ENCODE results near the gene CDH15.

CDH15 gene

GRCh38 chr16:89140981-89141883 is 30.3 kb upstream of the CDH15 start:
- no peak for DNase-seq

DNA sequence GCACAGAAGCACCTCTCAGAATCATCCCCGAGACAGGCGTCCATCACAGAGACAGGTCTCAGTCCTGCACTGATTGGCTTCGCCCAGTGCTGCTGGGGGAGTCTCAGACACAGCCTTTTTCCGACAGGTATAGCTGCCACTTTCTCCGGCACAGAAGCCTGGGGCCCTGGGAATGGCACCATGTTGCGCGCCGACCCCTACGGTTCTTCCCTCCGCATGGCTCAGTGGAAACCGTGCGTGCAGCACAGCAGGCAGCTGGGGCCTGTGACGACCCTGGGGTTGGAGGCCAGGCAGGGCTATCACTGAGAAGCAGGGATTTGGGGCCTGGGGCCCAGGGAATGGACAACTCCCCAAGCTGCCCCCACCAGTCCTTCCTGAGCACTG is 29.7 kb upstream of the CDH15 start:
- DNase-seq: no peak

- no peak for DNase-seq
Measured at GRCh38 chr16:89142474-89143195, 28.9 kb upstream of the CDH15 start.

DNA sequence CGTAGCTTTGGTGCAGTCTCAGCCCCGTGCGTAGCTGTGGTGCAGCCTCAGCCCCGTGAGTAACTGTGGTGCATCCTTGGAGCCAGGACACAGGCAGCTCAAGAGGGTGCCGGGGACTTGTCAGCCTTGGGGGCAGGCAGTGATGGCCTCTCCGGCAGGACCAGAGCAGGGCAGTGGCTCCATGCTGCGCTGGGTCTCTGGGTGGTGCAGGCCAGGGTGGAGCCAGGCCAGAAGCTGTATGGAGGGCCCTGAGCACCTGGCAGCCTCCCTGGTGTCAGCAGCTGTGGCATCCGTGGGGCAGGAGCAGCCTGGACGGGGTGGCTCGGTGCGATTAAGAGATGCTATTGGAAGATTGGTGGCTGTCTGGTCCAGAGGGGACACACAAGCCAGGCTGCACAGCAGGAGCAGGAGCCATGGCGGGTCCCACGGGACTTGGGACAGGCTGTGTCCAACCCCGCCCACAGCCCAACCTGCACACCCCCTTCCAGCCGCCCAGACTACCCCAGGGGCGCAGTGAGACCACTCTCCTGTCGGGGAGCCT is 28.3 kb upstream of the CDH15 start:
- no peak for DNase-seq

DNA sequence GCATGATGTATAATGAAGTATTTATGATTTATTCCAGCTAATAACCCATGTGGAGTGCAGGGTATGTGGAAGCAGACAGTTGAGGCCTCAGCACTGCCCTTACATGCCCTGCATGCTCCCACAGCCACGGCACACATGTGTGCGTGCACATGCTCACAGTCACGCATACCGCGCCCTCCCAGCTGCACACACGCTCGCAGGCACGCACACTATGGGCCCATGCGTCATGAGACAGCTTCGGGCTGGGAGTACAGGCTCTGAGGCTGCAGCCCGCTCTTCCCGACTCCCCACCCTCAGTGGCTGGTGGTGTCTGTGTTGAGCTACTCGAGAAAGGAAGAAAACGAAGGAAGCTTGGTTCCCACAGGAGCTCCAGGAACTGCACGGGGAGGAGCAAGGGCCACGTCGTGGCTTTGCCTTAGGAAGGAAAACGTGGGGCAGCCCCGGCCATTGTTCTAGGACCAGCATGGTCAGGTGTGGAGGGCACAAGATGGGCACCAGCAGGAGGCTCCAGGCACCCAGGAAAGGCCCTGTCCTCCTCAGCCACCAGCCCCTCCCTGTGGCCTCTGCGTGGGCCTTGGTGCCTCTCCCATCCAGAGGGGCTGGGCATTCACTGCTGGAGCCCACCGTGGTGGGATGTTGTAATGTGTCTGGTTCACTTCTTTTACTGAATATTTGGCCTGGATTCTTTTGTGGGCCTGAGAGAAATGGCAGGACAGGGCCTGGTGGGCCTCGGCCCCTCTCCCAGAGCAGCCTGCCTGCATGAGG is 27.5 kb upstream of the CDH15 start:
- DNase-seq: no peak

GRCh38 chr16:89144681-89145080 is 26.9 kb upstream of the CDH15 start:
- no peak for DNase-seq

DNA sequence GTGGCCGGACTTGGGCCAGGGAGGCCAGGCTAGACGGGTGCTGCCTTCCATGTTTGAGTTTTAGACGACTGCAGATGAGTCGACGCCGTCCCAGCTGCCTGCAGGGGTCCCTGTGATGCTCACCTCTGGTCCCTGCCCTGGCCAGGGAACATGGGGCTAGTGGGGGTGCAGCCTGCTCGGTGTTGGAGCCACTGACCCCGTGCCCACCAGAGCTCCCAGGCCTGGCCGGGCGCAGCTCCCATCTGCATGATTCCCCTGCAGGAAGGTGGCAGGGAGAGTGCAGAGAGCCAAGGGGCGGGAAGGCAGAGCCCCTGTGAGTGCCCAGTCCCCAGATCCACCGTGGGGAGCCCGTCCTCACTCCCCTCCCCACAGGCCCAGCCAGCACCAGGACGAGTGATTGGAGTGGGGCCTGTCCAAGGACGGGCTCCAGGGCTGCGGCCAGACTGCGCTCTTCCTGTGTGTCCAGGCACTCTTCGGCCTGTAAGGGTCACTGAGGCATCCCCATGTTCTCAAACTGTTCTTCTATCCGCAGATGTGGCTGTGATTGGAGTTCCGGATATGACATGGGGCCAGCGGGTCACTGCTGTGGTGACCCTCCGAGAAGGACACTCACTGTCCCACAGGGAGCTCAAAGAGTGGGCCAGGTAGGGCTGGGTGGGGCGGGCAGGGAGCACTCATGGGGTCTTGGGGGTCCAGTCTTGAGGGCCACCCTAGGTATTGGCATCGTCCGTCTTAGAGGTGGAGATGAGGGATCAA is 26.0 kb upstream of the CDH15 start:
- no peak for DNase-seq

- no peak for DNase-seq
Measured at GRCh38 chr16:89146211-89147005, 25.1 kb upstream of the CDH15 start.

DNA sequence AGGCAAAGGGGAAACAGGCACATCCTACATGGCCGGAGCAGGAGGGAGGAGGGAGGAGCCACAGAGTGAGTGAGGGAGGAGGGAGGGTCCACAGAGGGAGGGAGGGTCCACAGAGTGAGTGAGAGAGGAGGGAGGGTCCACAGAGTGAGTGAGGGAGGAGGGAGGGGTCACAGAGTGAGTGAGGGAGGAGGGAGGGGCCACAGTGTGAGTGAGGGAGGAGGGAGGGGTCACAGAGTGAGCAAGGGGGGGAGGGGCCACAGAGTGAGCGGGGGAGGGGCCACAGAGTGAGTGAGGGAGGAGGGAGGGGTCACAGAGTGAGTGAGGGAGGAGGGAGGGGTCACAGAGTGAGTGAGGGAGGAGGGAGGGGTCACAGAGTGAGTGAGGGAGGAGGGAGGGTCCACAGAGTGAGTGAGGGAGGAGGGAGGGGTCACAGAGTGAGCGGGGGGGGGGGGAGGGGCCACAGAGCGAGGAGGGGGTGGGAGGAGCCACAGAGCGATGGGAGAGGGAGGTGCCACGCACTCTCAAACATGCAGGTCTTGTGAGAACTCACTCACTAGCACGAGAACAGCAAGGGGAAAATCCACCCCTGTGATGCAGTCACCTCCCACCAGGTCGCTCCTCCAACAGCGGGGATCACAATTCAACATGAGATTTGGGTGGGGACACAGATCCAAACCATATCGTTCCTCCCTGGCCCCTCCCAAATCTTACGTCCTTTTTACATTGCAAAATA is 24.3 kb upstream of the CDH15 start:
- no peak for DNase-seq

- DNase-seq: no peak
Measured at GRCh38 chr16:89149386-89149785, 22.2 kb upstream of the CDH15 start.

DNA sequence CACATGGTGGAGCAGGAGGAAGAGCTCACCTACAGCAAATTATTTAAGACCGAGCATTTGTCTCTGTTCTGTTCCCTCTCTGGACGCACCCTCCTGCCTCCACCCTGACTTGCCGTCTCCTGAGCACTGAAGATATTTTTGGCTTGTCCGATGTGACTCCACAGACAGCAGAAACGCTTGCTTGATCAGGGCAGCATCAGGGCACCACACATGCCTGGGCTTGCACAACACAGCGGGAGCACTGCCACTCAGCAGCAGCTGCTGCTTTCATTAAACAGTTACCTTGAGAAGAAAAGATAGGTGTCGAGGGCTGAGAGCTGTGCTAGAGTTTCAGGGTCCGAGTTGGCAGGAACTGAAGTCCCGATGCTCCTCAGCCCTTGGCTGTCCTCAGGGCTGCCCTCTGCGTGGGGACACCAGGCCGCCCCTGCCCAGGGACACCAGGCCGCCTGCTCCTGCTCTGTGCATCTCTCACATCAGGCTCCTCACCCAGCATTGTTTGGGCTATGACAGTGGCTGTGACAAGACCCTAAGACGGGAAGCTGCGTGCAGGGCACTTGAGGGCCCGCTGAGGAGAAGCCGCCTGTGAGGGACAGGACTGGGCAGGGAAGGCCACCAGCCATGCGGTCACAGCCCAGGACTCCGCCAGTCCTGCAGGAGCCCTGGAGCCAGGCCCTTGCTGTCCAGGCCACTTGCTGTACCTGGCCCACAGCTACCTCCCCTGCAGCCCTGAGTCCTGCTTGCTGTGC is 21.3 kb upstream of the CDH15 start:
- no peak for DNase-seq

DNA sequence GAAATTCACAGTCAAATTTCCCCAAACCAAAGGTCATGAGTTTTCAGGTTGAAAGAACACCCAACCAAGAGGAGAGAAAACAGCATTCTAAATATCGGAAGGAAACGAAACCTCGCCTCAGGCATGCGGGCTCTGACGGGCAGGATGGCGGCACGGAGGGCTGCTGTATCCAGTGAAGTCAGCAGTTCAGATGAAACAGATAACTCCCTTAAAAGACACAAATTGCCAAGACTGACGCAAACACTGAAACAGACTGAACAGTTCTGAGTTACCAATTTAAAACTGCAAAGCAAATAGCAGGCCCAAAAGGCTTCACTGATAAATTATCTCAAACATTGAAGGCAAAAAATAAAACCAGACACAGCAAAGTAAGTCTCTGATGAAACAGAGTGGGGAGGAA is 20.6 kb upstream of the CDH15 start:
- DNase-seq: no peak

DNA sequence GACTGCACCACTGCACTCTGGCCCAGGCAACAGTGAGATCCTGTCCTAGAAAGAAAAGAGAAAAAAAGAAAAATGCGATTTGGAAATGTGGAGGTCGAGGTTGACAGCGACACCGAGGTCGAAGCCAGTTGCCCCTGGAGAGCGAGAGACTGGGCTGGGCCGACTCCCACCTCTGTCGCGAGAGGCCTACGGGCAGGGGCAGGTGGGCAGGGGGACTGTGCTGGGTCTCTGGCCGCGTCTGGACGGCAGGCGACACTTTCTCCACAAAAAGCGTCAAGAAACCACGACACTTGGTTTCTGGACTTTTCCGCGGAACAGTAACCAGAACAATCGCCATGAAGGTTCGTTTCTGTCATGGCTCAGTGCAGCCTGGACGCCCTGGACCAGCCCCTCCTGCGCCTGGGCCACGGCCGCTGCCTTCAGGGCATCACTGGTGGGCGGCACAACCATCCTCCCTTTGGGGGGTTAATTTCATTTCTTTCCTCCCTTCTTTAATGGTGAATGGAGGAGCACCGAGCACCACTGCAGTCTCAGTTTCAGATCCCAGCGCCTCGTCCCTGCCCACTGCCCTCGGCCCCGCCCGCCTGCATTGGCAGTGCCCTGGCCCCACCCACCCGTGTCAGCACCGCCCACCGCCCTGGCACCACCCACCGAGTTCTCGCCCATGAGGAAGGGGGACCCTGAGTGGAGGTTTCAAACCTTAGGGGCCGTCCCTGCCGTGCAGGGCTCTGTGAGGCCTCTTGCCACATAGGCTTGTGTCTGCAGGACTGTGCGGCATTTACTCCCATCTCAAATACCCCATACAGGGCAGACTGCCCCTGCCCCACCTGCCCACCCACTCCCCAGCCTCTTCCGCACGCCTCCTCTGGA is 18.5 kb upstream of the CDH15 start:
- DNase-seq: no peak

DNA sequence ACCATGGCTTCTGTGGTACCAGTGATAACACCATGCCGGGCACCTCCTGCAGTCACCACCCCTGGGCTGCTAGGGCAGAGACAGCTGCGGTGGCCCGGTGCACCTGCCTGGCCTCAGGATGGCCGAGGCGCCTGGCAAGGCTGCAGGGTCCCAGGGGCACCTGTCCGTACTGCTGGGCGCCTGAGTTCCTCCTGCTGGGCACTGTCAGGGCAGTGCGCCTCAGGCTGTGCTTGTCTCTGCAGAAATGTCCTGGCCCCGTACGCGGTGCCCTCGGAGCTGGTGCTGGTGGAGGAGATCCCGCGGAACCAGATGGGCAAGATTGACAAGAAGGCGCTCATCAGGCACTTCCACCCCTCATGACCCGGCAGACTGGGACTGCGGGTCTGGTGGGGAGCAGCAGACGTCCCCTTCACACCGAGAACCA is 17.7 kb upstream of the CDH15 start:
- DNase-seq: no peak

GRCh38 chr16:89154390-89155183 is 17.0 kb upstream of the CDH15 start:
- no peak for DNase-seq

- no peak for DNase-seq
Measured at GRCh38 chr16:89155184-89155679, 16.3 kb upstream of the CDH15 start.

DNA sequence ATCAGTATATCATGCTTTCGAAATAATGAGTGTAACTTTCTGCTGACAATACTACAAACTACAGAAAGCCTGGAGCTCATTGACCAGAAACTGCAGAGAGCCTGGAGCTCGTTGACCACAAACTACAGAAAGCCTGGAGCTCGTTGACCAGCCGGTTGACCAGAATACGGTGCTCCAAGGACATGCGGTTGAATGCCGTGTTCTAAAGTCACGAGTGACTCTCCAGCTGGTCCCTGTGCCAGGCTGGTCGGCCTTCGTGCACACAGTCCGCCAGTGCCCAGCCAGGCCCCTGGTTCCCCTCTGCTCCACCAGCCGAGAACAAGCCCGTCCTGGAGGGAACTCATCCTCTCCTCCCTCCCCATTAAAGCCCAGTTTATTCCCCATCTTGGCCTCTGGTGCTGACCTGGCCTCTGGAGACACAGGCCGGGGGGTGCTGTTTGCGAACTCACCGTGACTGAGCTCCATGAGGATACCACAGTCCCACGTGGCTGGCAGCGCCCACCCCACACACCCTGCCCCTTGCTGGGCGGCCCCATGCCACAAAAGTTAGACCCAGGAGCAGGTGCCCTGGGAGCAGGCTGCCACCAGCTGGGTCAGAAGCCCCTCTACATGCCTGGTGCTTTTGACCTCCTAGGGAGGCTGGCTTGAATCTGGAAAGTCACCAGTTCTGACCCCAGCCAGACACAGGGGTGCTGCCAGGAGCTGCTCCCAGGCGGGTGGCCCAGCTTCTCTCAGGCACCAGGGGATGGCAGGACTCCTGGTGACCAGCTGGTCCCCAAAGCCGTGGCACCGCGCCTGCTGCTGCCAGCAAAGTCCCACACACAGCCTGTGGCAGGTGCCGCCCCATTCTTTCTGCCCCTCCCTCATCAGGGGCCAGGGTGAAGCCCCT is 15.5 kb upstream of the CDH15 start:
- no peak for DNase-seq

Measured in NCI-H1092 treated with DMSO at 0.1 percent for 48 hours (cell line).